ENCODE data around the gene HOMER1. TPM values are rescaled to one million over a fixed set of nuclear protein-coding genes. Genes with fewer than 3 reads are reported as not detected.

The HOMER1 gene
- total RNA-seq, 2 experiments from 2014 or later: 6.3 to 13.9 TPM

DNA sequence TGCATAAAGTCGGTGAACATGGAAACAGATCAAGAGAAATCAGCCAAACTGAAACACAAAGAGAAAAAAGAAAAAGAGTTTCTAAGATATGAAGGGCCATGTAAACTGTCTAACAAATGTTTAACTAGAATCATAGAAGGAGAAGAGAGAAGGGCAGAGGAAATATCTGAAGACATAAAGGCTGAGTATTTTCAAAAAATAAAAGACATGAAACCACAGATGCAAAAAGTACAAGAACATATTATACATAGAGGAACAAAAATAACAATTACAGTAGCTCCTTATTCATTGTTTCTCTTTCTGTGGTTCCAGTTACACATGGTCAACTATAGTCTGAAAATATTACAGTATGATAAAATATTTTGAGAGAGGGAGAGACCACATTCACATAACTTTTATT lies 106.3 kb downstream of the HOMER1 start:
- Histone ChIP-seq H3K4me3 (ENCODE audit: low read depth, low read length, poor library complexity, severe bottlenecking) (no peak overlapping the region), H2AFZ (ENCODE audit: low read length) (no peak overlapping the region), H3K36me3 (ENCODE audit: insufficient read depth, low read length) (no peaks in the 10 kb centered on the region; the same call in 1 of the 2 replicates), H3K9me2 (ENCODE audit: insufficient read depth, low read length) (no peaks in the 10 kb centered on the region), H3K4me1 (ENCODE audit: insufficient read depth, low read length, poor library complexity, severe bottlenecking) (no peaks in the 10 kb centered on the region), H4K20me1 (ENCODE audit: insufficient read depth, low read length) (no peaks in the 10 kb centered on the region), H3K9me3 (ENCODE audit: low read length) (peaks cover 26% of the 10 kb centered on the region), H3K4me2 (ENCODE audit: low read length) (no peak overlapping the region), H3K27ac (ENCODE audit: low read depth, low read length, poor library complexity, severe bottlenecking) (no peak overlapping the region), H3K79me2 (ENCODE audit: insufficient read depth, low read depth, low read length) (no peaks in the 10 kb centered on the region)
- intact Hi-C loops (cut with micrococcal nuclease; ENCODE audit: unreplicated experiment): no loop called here
- no peak for DNase-seq (ENCODE audit: low spot score)
- no peak for TF ChIP-seq EZH2phosphoT487 (IDR thresholded peaks at IDR 0.05; ENCODE audit: borderline replicate concordance, low read depth, low read length)
- TF ChIP-seq, protein P1, sequence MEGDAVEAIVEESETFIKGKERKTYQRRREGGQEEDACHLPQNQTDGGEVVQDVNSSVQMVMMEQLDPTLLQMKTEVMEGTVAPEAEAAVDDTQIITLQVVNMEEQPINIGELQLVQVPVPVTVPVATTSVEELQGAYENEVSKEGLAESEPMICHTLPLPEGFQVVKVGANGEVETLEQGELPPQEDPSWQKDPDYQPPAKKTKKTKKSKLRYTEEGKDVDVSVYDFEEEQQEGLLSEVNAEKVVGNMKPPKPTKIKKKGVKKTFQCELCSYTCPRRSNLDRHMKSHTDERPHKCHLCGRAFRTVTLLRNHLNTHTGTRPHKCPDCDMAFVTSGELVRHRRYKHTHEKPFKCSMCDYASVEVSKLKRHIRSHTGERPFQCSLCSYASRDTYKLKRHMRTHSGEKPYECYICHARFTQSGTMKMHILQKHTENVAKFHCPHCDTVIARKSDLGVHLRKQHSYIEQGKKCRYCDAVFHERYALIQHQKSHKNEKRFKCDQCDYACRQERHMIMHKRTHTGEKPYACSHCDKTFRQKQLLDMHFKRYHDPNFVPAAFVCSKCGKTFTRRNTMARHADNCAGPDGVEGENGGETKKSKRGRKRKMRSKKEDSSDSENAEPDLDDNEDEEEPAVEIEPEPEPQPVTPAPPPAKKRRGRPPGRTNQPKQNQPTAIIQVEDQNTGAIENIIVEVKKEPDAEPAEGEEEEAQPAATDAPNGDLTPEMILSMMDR (conservative IDR thresholded peaks at IDR 0.05; ENCODE audit: low read length): no peak
- no TSS peak for BruUV-seq (replicated peaks)
- CTCF ChIA-PET (ENCODE audit: unreplicated experiment): no interaction called here
- POLR2A ChIA-PET: no interaction called here

DNA sequence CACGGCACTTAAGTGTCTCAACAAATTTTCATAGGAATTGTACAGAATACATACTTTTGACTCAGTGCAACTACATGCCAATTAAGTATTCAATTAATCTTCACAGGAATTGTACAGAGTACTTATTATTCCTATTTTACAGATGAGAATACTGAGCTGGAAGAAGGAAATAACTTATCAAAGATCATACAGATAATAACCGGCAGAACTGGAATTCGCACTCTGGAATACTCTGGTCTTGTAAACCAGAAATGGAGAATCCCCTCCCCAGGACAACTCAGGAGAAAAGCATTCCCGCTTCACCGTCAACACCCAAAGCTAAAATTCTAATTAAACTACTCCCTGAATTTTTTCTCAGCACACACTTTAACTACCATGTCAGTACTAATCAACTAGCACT lies 112.7 kb downstream of the HOMER1 start:
- CTCF ChIA-PET (ENCODE audit: unreplicated experiment): no interaction called here
- Histone ChIP-seq H3K4me2 (ENCODE audit: low read length) (no peak overlapping the region), H3K9me2 (ENCODE audit: insufficient read depth, low read length) (no peaks in the 10 kb centered on the region), H3K36me3 (ENCODE audit: insufficient read depth, low read length) (no peaks in the 10 kb centered on the region), H3K9me3 (ENCODE audit: low read length) (no peaks in the 10 kb centered on the region), H3K4me3 (ENCODE audit: low read depth, low read length, poor library complexity, severe bottlenecking) (no peak overlapping the region), H3K79me2 (ENCODE audit: insufficient read depth, low read depth, low read length) (no peaks in the 10 kb centered on the region), H3K4me1 (ENCODE audit: insufficient read depth, low read length, poor library complexity, severe bottlenecking) (no peaks in the 10 kb centered on the region), H3K27ac (ENCODE audit: low read depth, low read length, poor library complexity, severe bottlenecking) (no peak overlapping the region), H4K20me1 (ENCODE audit: insufficient read depth, low read length) (no peaks in the 10 kb centered on the region), H2AFZ (ENCODE audit: low read length) (no peak overlapping the region)
- DNase-seq (ENCODE audit: low spot score): no peak
- no TSS peak for BruUV-seq (replicated peaks)
- POLR2A ChIA-PET: interaction anchor here (0.6 to 0.7 kb wide), 2 partner anchors 10 to 440 kb away, joined by 3 to 5 read pairs; no protein-coding TSS in a partner anchor
- intact Hi-C loops (cut with micrococcal nuclease; ENCODE audit: unreplicated experiment): no loop called here
- TF ChIP-seq, protein P1 (conservative IDR thresholded peaks at IDR 0.05; ENCODE audit: low read length): no peak
- TF ChIP-seq EZH2phosphoT487 (IDR thresholded peaks at IDR 0.05; ENCODE audit: borderline replicate concordance, low read depth, low read length): no peak

DNA sequence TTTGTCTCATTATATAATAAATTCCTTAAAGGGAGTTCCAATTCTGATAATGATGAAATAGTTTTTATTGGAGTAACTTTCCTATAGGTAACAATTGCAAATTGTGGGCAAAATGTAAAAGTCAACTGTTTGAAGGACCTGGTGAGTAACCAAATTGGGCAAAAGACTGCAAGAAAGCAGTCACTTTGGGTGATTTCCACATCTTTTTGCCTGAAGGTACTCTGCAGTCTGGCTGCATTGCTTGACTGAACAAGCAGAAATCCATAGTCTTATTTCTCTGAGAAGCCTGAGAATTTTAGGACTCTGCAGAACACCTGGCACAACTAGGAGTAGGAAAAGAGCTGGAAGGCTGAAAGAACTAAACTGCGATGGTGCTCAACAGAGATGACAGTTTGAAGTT lies 114.9 kb downstream of the HOMER1 start:
- H2AFZ ChIP-seq (ENCODE audit: low read length): no peak overlapping the region
- no peaks in the 10 kb centered on the region for H3K9me3 ChIP-seq (ENCODE audit: low read length)
- no peak overlapping the region for H3K4me2 ChIP-seq (ENCODE audit: low read length)
- intact Hi-C loops (cut with micrococcal nuclease; ENCODE audit: unreplicated experiment): no loop called here
- no peaks in the 10 kb centered on the region for H3K79me2 ChIP-seq (ENCODE audit: insufficient read depth, low read depth, low read length)
- H3K27ac ChIP-seq (ENCODE audit: low read depth, low read length, poor library complexity, severe bottlenecking): no peak overlapping the region
- ChIA-PET POLR2A (interaction anchor here (0.5 kb wide), 1 partner anchor 27 kb away, joined by 4 read pairs; no protein-coding TSS in a partner anchor), CTCF (ENCODE audit: unreplicated experiment) (no interaction called here)
- TF ChIP-seq, protein P1 (conservative IDR thresholded peaks at IDR 0.05; ENCODE audit: low read length): no peak
- no peak for TF ChIP-seq EZH2phosphoT487 (IDR thresholded peaks at IDR 0.05; ENCODE audit: borderline replicate concordance, low read depth, low read length)
- H3K4me1 ChIP-seq (ENCODE audit: insufficient read depth, low read length, poor library complexity, severe bottlenecking): no peaks in the 10 kb centered on the region
- no peak overlapping the region for H3K4me3 ChIP-seq (ENCODE audit: low read depth, low read length, poor library complexity, severe bottlenecking)
- H3K36me3 ChIP-seq (ENCODE audit: insufficient read depth, low read length): no peaks in the 10 kb centered on the region
- DNase-seq (ENCODE audit: low spot score): no peak
- no peaks in the 10 kb centered on the region for H3K9me2 ChIP-seq (ENCODE audit: insufficient read depth, low read length)
- no TSS peak for BruUV-seq (replicated peaks)
- H4K20me1 ChIP-seq (ENCODE audit: insufficient read depth, low read length): no peaks in the 10 kb centered on the region

Measured in OCI-LY7 (cell line).